ENCODE data around the gene HDAC4.

The HDAC4 gene

DNA sequence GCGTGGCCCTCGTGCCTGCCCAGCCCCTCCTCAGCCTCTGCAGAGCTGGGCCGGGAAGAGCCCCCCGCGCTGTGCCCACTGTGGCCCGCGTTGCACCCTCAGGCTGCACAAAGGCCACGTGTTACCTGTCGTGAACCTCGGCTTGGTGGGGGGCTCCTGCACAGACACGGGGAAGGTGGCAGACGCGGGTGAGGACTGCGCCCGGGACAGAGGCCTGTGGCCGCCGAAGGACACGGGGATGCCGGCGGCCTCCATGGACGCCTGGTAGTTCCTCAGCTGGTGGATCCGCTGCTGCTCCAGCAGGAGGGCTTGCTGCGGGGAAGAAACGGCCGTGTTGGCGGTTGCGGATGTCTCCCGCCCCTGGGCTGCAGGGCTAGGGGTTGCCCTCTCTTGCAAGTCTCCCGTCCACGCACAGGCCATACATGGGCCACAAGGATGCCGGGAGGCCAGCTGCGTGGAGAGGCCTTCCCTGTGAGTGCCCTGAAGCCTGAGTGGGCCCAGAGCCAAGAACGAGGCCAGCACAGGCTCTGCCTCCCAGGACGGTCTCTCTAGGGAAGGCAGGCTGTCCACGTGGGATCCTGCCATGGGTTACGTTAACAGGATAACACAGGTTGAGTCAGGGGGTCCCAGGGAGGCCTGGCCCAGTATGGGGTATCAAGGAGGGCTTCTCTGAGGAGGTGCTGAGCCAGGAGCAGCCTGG, 289.3 kb downstream of the HDAC4 start:
- DNase-seq = no peak

- no peak for DNase-seq
Measured at GRCh38 chr2:239110595-239111048, 290.2 kb downstream of the HDAC4 start.

GRCh38 chr2:239109928-239110545, 290.8 kb downstream of the HDAC4 start:
- no peak for DNase-seq

GRCh38 chr2:239109041-239109927, 291.5 kb downstream of the HDAC4 start:
- no peak for DNase-seq

DNA sequence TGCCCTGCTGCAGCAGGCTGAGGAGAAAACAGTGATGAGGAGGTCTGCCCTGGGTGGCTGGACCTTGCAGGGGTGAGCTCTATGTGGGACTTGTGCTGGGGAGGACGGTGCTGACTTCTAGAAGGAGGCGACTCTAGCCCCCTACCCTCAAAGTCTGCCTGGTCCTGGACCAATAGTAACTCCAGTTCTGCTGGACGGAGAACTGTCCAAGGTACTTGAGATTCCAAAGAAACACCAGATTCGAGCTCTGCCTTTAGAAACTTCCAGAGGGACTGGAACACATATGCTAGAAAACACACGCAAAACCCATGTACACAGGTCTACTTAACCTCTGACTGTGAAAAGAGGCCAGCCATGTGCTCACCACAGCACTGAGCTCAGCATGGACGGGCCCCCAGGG, 292.4 kb downstream of the HDAC4 start:
- DNase-seq = no peak

GRCh38 chr2:239107936-239108335, 292.9 kb downstream of the HDAC4 start:
- DNase-seq = no peak

GRCh38 chr2:239106966-239107365, 293.9 kb downstream of the HDAC4 start:
- DNase-seq = no peak

DNA sequence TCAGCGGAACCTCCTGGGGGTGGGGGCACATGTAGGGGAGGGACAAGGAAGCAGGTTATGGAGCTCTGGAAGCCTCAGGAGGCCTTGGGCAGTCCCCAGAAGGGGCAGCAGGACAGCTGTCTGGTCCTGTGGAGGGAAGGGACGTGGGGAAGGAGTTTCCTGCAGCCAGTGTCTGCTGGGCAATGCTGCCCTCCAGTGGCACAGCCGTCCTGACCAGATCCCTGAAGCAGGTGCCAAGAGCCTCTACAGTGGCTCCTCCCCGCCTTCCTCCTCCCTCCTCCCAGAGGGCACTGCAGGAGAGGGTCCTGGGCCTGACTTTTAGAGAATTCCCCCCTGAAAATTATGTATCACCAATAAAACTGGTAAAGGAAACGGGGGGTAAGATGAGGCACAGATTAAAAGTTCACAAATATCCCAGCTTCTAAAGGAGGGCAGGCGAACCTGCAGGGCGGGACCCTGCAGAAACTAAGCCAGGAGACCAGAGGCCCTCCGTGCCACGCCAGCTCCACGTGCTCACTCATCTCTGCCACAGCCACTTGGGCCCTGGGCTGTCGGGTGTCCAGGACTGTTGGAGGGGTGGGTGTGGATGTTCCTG, 294.4 kb downstream of the HDAC4 start:
- DNase-seq = no peak

GRCh38 chr2:239105234-239105633, 295.6 kb downstream of the HDAC4 start:
- DNase-seq = no peak

DNA sequence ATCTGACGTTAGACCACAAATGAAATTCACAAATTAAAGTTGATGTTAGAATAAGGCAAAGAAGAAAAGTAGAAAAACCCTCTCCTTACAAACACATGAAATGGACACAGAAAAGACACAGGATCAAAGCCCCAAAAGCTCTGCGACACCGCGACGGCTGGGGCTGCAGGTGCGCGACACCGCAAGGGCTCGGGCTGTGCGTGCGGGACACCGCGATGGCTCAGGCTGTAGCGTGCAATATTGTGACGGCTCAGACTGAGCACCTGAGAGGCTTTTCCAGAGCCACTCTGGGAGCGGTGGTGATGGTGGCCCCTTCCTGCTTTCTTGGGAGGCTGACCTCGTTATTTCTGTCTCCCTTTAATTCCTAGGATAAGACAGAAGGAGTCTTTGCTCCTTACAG, 296.0 kb downstream of the HDAC4 start:
- DNase-seq = no peak

- no peak for DNase-seq
Measured at GRCh38 chr2:239103125-239104098, 297.4 kb downstream of the HDAC4 start.

- no peak for DNase-seq
Measured at GRCh38 chr2:239102266-239102665, 298.6 kb downstream of the HDAC4 start.

DNA sequence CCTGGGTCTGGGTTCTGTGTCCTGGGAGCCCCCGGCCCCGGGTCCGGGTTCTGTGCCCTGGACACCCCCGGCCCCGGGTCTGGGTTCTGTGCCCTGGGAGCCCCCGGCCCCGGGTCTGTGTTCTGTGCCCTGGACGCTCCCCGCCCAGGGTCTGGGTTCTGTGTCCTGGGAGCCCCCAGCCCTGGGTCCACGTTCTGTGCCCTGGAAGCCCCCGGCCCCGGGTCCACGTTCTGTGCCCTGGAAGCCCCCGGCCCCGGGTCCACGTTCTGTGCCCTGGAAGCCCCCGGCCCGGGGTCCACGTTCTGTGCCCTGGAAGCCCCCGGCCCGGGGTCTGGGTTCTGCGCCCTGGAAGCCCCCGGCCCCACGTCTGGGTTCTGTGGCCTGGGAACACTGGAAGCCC, 299.0 kb downstream of the HDAC4 start:
- DNase-seq = no peak

GRCh38 chr2:239101071-239101470, 299.7 kb downstream of the HDAC4 start:
- DNase-seq = no peak

GRCh38 chr2:239099474-239099873, 301.3 kb downstream of the HDAC4 start:
- DNase-seq = no peak

GRCh38 chr2:239098288-239098970, 302.4 kb downstream of the HDAC4 start:
- DNase-seq = no peak

DNA sequence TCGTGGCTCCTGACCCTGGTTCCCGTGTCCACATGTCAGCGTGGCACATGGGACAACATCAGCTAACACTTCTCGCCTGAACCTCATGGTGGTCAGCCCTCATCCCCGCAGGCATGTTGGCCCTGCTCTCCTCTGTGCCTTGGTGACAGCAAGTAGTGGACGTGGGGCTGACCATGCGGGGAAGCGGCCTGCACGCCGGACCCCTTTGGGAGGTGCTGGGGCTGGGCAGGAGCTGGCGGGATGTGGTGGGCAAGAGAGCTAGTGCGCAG, 303.5 kb downstream of the HDAC4 start:
- DNase-seq = no peak

DNA sequence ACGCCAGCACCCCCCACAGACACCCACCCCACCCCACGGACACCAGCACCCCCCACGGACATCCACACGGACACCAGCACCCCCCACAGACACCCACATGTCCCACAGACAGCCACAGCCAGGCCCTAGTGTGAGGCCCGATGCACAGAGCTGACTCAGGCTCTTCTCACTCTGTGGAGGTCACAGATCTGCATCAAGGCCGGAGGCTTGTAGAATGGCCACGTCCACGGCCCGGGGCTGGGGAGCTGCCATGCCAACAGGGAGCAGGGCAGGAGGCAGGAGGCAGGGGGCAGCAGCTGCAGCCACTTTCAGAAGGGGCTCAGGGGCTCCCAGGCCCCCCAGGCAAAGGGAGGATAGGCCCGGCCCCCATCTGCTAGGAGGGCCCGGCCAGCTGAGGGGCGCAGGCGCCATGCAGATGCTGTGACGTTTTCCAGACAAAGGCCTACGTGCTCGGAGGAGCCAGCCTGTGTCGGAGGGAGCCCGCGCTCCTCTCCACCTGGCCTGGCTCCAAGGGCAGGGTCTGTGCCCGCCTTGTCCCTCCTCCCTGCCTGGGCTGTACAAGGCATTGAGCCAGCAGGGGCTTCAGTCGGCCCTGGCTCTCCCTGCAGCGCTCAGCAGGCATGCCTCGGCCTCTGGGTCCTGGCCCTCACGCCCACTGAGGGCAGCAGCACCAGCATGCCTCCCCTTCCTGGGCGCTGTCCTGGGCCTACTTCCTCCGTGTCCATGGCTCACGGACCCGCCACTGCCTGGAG, 304.0 kb downstream of the HDAC4 start:
- no peak for DNase-seq

DNA sequence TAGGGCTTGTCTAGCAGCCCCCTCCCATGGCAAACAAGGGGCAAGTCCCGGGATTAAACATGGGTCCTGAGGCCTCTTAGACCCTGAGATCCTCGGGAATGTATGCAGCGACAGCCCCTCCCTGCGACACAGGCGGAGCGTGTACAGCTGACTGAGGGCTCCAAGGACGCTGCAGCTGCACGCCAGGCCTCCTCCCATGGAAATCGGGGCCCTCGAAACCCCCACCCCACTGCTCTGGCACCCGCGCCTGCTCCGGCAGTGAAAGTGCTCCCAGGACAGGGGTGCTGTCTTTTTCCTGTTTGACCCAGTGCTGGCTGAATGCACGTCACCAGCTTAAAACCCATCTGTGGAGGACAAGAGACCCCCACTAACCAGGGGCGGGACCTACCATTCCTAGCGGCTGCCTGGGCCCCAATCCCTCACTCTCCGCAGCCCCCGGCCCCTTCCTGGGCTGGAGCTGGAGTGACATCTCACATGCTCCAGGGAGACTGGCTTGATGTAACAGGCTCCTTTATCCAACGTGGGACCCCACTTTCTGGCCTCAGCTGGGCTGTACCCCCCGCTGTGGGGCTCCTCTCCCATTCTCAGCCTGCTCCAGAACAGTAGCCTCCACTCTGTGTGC, 305.2 kb downstream of the HDAC4 start:
- no peak for DNase-seq

DNA sequence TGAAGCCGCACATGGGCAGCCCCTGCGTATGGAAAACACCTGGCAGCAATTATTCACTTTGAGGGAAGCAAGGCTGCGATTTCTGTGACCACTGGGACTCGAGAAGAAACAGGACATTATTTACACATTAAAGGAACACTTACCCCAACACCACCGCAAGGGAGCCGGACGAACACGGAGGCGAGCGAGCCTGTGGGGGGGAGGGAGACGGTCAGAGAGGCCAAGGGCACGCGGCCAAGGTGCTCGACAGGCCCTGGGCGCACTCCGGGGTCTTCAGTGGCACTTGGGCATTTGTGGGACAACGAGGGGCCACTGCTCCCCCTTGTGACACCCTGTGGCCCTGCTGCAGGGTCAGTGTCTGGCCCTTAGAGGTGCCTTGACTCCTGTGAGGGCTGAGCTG, 306.0 kb downstream of the HDAC4 start:
- DNase-seq = no peak
